Activated T-helper 1 cell treated with anti-CD3 and anti-CD28 coated beads, Interleukin-12 subunit alpha, Interleukin-12 subunit beta, Interleukin-2, Interleukin-4 antibody, amounts not matched to agents 30 ng/mL and 10 ng/mL and 1 ng/mL, durations not matched to agents 14 hours and 24 hours and 36 hours (primary cell): ENCODE measurements around the gene PAQR7. TPM values are rescaled to one million over a fixed set of nuclear protein-coding genes. Genes with fewer than 3 reads are reported as not detected.

Experiments
- DNase-seq: peaks from one replicate; pipeline ENCODE4 v3.0.0; 2021; ENCODE audit warnings: low spot score
- H3K27ac Mint-ChIP-seq: one replicate; pipeline ENCODE4 v1.8.0; 2021; ENCODE audit warnings: mild to moderate bottlenecking, mixed read lengths
- H3K27me3 Mint-ChIP-seq: one replicate; pipeline ENCODE4 v1.8.0; 2022; ENCODE audit warnings: mild to moderate bottlenecking, moderate library complexity, mixed read lengths; ENCODE audit not compliant: insufficient read depth
- H3K36me3 Mint-ChIP-seq: one replicate; pipeline ENCODE4 v1.8.0; 2021; ENCODE audit warnings: low read depth, mixed read lengths
- H3K4me1 Mint-ChIP-seq: one replicate; pipeline ENCODE4 v1.8.0; 2021; ENCODE audit warnings: low read depth, mixed read lengths
- H3K4me3 Mint-ChIP-seq: one replicate; pipeline ENCODE4 v1.8.0; 2021; ENCODE audit warnings: mild to moderate bottlenecking, moderate library complexity, mixed read lengths
- H3K9me3 Mint-ChIP-seq: one replicate; pipeline ENCODE4 v1.8.0; 2021; ENCODE audit warnings: mixed read lengths
- intact Hi-C: fragments of 100-400 bp; cut with micrococcal nuclease; formaldehyde crosslinking; loops from one replicate; pipeline ENCODE4 v1.15.1; 2024
- total RNA-seq: library from RNA; stranded (reverse); gene quantifications from 2 replicates; pipeline ENCODE4 v1.2.3, GENCODE V29; 2022

Gene PAQR7
- total RNA-seq, 1 donor from 2014 or later = 6.1 TPM

DNA sequence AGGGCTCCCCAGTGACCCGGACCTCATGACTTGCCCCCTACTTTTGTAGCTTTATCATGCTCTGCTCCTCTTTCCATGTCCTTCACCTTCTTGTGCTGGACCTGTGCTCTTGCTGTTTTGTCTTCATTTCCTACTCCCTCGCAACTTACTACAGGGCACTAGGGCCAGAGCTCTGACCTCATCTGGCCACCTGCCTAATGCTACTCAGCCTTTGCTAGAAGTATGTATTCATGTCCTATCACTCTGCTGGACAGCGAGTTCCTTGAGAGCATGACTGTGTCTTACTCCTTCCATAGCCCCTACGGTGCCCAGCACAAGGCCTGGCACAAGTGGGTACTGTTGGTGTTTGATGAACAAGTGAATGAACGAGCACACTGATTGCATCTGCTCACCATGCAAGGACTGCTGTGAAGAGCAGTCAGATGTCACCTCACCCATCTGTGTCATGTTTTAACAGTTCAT is 53.8 kb downstream of the PAQR7 start:
- no peak for DNase-seq
- Mint-ChIP-seq H3K27me3 (no peaks in the 10 kb centered on the region), H3K9me3 (no peaks in the 10 kb centered on the region), H3K4me3 (peak overlapping the region; percentile 93), H3K27ac (peak overlapping the region; percentile 44), H3K36me3 (peaks cover 16% of the 10 kb centered on the region), H3K4me1 (peaks cover 35% of the 10 kb centered on the region)
- intact Hi-C loops = no loop called here

- Mint-ChIP-seq H3K4me1 (peaks cover 35% of the 10 kb centered on the region), H3K36me3 (peaks cover 13% of the 10 kb centered on the region), H3K27me3 (no peaks in the 10 kb centered on the region), H3K9me3 (no peaks in the 10 kb centered on the region), H3K4me3 (peak overlapping the region; percentile 93), H3K27ac (peak overlapping the region; percentile 93)
- intact Hi-C loops = no loop called here
- no peak for DNase-seq
Observed at GRCh38 chr1:25821112-25821476, 54.4 kb downstream of the PAQR7 start.

DNA sequence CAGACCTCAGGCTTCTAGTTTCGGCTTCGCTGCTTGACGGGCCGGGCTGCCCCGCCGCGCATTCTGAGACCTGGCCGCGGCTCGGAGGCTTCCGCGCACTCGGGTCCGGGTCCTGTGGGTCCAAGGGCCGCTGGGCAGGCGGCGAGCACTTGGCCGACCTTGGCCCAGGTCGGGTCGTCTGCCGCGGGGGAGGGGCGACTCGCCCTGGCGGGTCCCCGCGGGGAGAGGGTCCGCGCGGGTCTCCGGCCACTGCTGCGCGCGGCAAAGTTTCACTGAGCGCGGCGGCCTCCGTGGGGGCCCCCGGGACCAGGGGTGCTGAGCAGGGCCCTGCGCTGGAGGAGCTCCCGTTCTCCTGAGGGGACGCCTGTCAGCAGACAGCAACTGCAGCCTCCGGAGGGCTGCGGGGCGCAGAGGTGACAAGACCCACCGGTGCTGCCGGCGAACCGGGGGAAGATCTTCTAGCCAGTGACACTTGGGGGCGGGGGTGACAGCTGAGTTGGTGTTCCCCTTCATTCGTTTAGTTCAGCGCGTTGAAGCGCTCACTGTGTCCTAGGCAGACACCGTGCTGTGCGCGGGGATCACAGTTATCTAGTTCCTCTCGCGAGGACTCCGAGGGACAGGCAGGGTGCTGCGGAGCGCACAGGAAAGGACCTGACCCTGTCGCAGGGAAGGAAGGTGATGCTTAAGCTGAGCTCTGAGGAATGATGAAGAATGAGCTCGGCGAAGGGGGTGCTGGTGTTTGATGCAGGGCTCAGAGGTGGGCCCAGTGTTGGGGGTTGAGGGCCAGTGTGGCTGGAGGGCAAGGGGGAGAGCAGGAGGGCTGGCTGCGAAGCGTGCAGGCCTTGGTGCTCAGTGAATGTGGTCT is 55.0 kb downstream of the PAQR7 start:
- Mint-ChIP-seq H3K9me3 (no peaks in the 10 kb centered on the region), H3K27ac (peak overlapping the region; percentile 93), H3K36me3 (peaks cover 12% of the 10 kb centered on the region), H3K4me3 (peak overlapping the region; percentile 97), H3K27me3 (no peaks in the 10 kb centered on the region), H3K4me1 (peaks cover 35% of the 10 kb centered on the region)
- intact Hi-C loops = loop anchor here (1.0 kb wide), 4 partner anchors 39 to 573 kb away; partner anchors contain the start of genes AUNIP, MACO1, PAFAH2 and RSRP1
- DNase-seq = peak; percentile 74

- H3K36me3 Mint-ChIP-seq = peaks cover 12% of the 10 kb centered on the region
- intact Hi-C loops = loop anchor here (1.0 kb wide), 5 partner anchors 40 to 572 kb away; partner anchors contain the start of genes AUNIP, MACO1, PAFAH2 and RSRP1
- peak within 1 kb of the TSS; percentile 97 for H3K4me3 Mint-ChIP-seq
- H3K9me3 Mint-ChIP-seq = no peaks in the 10 kb centered on the region
- DNase-seq = peak; percentile 93
- no peaks in the 10 kb centered on the region for H3K27me3 Mint-ChIP-seq
- peak within 1 kb of the TSS; percentile 93 for H3K27ac Mint-ChIP-seq
- H3K4me1 Mint-ChIP-seq = peaks cover 35% of the 10 kb centered on the region
Observed at GRCh38 chr1:25819491-25820246, 55.8 kb downstream of the PAQR7 start, which contains the start of gene MTFR1L. Gene MTFR1L (plus strand): TSS chr1:25819954. CDS start chr1:25823105, 3,151 bp downstream.

GRCh38 chr1:25818569-25818968 is 56.9 kb downstream of the PAQR7 start:
- Mint-ChIP-seq H3K27ac (peak overlapping the region; percentile 73), H3K27me3 (no peaks in the 10 kb centered on the region), H3K9me3 (no peaks in the 10 kb centered on the region), H3K36me3 (peaks cover 8% of the 10 kb centered on the region), H3K4me1 (peaks cover 35% of the 10 kb centered on the region), H3K4me3 (peak overlapping the region; percentile 97)
- intact Hi-C loops = no loop called here
- DNase-seq = no peak

DNA sequence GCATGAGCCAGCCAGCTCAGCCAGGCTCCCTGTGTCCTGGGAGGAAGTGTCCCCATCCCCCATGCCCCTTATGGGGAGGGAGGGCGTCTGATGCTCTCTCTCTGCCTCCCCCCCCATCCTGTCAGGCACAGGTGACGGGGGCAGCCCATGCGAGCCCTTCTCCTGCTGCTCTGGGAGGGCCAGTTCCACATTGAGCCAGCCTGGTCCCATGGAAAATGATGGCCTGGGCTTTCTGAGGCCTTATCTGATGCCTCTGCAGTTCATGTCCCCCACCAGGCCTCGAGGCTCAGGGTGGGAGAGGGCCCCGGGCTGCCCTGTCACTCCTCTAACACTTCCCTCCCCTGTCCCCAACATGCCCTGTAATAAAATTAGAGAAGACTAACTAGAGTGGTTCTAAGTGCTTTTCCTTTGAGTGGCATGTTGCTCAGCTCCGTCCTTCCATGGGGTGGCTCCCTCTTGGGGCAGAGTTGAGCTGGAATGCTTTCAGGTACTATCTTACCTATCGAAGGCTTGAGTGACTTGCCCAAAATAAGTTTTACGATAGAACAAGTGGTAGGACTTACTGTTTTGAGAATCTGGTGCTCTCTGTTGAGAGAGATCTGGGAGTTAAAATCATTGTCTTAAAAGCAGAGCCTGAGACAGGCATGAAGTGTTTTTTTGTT is 57.5 kb downstream of the PAQR7 start:
- H3K27ac Mint-ChIP-seq = peak overlapping the region; percentile 73
- H3K4me1 Mint-ChIP-seq = peaks cover 35% of the 10 kb centered on the region
- peaks cover 8% of the 10 kb centered on the region for H3K36me3 Mint-ChIP-seq
- peak overlapping the region; percentile 97 for H3K4me3 Mint-ChIP-seq
- DNase-seq = no peak
- intact Hi-C loops = no loop called here
- no peaks in the 10 kb centered on the region for H3K9me3 Mint-ChIP-seq
- H3K27me3 Mint-ChIP-seq = no peaks in the 10 kb centered on the region

DNA sequence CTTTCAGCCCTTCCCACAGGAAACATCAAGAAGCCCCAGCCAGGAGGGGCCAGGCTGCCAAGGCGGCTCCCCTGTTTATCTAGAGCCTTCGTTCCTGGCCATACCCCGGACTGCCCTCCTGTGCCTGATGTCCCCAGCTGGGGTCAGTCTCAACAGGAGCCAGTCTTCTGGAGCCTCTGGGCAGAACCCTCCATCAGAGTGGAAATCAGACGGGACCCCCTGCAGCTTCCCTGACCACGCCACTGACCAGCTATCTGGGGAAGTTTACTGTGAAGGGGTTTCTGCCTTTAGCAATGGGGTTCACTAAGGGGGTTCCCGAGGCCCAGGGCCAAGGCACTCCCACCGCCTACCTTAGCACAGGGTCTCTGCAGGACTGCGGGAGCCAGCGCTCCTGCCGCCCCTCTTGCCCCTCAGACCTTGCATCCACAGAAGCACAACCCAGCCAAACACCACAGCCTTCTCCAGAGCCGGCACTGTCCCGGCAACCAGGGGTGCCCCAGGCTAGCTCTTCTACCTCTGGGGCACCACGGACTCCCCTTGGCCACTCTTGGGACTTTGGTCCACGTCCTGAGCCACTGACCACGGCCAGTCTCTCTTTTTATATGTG is 59.3 kb downstream of the PAQR7 start:
- peaks cover 6% of the 10 kb centered on the region for H3K36me3 Mint-ChIP-seq
- no peak for DNase-seq
- H3K27me3 Mint-ChIP-seq = no peaks in the 10 kb centered on the region
- H3K4me3 Mint-ChIP-seq = no peak overlapping the region
- no peaks in the 10 kb centered on the region for H3K9me3 Mint-ChIP-seq
- peaks cover 23% of the 10 kb centered on the region for H3K4me1 Mint-ChIP-seq
- H3K27ac Mint-ChIP-seq = no peak overlapping the region
- intact Hi-C loops = no loop called here

DNA sequence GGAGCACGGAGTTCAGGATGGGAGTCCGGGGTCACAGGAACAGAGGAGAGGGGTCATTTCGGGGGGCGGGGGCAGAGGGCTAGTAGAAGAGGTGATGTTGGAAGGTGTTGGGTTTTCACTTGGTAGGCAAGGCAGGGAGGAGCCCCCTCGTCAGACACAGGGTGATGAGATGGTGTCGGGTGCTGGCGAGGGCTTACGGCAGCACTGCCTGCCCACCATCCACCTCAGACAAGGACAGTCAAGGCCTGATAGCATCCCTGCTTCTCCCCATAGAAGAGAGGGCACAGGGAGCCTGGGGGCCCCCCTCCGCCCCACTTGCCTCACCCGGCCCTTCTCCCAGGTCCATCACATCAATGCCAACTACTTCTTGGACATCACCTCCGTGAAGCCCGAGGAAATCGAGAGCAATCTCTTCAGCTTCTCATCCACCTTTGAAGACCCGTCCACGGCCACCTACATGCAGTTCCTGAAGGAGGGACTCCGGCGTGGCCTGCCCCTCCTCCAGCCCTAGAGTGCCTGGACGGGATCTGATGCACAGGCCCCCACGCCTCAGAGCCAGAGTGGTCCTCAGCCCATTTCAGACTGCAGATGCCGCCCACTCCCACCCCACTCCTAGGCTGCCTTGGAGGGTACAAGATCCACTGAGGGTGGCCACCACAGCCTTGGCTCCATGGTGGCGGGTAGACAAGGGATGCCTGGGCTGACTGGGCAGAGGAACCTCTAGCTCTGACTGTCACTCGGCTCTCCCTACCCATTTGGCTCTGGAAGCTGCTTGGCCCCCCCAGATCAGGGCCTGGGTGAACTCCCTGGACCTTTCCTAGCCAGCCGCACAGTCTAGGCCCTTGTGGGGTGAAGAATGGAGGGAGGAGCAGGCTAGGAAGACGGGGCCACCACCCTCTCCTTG is 60.0 kb downstream of the PAQR7 start:
- no peaks in the 10 kb centered on the region for H3K27me3 Mint-ChIP-seq
- no peaks in the 10 kb centered on the region for H3K9me3 Mint-ChIP-seq
- no peak for DNase-seq
- no peaks in the 10 kb centered on the region for H3K36me3 Mint-ChIP-seq
- peaks cover 15% of the 10 kb centered on the region for H3K4me1 Mint-ChIP-seq
- H3K27ac Mint-ChIP-seq = no peak overlapping the region
- H3K4me3 Mint-ChIP-seq = no peak overlapping the region
- intact Hi-C loops = no loop called here

- no peak overlapping the region for H3K4me3 Mint-ChIP-seq
- H3K9me3 Mint-ChIP-seq = no peaks in the 10 kb centered on the region
- peaks cover 15% of the 10 kb centered on the region for H3K4me1 Mint-ChIP-seq
- intact Hi-C loops = no loop called here
- no peaks in the 10 kb centered on the region for H3K36me3 Mint-ChIP-seq
- no peak for DNase-seq
- H3K27me3 Mint-ChIP-seq = no peaks in the 10 kb centered on the region
- H3K27ac Mint-ChIP-seq = peak overlapping the region; percentile 8
Observed at GRCh38 chr1:25814549-25815087, 60.9 kb downstream of the PAQR7 start.

DNA sequence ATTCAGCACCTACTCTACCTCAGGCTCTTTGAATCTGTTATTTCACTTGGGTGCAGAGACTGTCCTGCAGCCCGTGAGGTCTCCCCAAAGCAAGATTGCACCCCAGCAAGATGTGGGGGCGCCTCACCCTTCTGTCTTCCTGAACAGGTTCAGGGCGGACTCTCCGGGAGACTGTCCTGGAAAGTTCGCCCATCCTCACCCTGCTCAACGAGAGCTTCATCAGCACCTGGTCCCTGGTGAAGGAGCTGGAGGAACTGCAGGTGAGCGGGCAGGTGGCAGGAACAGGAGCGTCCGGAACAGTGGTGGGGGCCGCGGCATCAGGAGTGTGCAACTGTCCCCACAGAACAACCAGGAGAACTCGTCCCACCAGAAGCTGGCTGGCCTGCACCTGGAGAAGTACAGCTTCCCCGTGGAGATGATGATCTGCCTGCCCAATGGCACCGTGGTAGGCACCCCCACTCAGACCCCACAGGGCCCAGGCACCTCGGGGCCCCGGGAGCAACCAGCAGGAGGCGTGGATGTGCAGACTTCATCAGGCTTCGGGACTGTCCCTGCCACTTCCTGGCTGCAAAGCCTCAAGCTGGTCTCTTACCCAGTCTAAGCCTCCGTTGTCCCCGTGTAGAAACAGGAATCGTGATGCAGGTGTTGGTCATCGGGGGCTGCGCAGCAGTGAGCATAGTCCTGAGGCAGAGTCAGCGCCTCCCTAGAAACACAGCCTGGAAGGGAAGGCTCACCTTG is 61.6 kb downstream of the PAQR7 start:
- Mint-ChIP-seq H3K4me1 (peaks cover 9% of the 10 kb centered on the region), H3K27ac (no peak overlapping the region), H3K9me3 (no peaks in the 10 kb centered on the region), H3K36me3 (no peaks in the 10 kb centered on the region), H3K4me3 (no peak overlapping the region), H3K27me3 (no peaks in the 10 kb centered on the region)
- DNase-seq = no peak
- intact Hi-C loops = no loop called here
